Superior temporal gyrus (tissue), 1 donor: ENCODE measurements around the gene PSPC1.
"Not testable (repeated sequence)": the region's sequence is repeated elsewhere in the genome, so short reads cannot be mapped to it uniquely, and the experiment has no call there.

Experiments
- DNase-seq: peaks from one replicate; pipeline ENCODE4 v3.0.0-alpha.2; 2016; ENCODE audit errors: extremely low spot score

PSPC1 gene, protein sequence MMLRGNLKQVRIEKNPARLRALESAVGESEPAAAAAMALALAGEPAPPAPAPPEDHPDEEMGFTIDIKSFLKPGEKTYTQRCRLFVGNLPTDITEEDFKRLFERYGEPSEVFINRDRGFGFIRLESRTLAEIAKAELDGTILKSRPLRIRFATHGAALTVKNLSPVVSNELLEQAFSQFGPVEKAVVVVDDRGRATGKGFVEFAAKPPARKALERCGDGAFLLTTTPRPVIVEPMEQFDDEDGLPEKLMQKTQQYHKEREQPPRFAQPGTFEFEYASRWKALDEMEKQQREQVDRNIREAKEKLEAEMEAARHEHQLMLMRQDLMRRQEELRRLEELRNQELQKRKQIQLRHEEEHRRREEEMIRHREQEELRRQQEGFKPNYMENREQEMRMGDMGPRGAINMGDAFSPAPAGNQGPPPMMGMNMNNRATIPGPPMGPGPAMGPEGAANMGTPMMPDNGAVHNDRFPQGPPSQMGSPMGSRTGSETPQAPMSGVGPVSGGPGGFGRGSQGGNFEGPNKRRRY

DNA sequence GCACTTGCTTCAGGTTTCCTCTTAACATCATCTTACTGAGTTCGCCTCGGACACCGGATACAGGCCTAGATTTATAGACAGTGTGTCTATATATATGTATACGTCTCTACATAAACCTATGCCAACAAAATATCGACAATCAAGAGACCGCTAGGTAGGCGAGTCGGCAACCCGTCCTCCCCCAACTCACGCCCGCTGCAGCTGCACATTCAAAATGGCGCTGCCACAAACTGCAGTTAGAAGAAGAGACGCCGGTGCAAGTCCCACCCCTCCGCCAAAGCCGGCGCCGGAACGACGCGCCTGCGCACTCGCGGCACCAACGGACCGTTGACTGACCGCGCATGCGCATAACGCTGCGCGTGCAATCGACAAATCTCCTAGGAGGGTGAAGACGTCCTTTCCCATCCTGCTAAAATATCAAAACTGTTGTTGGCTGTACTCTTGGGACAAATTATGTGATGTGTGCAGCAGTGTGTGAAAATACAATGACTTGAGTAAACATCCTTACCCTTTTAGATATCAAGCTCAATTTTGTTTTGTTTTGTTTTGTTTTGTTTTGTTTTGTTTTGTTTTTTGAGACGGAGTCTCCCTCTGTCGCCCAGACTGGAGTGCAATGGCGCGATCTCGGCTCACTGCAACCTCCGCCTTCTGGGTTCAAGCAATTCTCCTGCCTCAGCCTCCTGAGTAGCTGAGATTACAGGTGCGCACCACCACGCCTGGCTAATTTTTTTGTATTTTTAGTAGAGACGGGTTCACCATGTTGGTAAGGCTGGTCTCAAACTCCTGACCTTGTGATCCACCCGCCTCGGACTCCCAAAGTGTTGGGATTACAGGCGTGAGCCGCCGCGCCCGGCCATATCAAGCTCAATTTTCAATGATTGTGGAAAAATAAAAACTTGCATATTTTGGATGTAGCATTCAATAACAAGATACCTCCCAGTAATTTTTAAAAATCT lies at the start of gene PSPC1:
Gene PSPC1, minus strand, starts transcription at position 219 of the 956 bp plus-strand sequence. Its CDS starts 188 bp downstream, at position 31.
- peak; percentile 97 for DNase-seq

DNA sequence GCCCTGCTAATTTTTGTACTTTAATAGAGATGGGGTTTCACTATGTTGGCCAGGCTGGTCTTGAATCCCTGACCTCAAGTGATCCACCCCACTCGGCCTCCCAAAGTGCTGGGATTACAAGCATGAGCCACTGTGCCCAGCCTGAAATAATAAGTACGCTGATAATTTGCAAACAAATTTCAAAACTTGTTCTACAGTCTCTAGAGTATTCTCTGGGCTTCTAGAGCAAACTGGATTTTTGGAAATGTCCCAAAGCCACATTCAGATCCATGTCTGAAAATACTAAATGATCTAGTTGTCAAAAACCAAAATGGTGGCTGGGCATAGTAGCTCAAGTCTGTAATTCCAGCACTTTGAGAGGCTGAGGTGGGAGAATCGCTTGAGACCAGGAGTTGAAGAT lies 39.9 kb upstream of the PSPC1 start:
- no peak for DNase-seq

DNA sequence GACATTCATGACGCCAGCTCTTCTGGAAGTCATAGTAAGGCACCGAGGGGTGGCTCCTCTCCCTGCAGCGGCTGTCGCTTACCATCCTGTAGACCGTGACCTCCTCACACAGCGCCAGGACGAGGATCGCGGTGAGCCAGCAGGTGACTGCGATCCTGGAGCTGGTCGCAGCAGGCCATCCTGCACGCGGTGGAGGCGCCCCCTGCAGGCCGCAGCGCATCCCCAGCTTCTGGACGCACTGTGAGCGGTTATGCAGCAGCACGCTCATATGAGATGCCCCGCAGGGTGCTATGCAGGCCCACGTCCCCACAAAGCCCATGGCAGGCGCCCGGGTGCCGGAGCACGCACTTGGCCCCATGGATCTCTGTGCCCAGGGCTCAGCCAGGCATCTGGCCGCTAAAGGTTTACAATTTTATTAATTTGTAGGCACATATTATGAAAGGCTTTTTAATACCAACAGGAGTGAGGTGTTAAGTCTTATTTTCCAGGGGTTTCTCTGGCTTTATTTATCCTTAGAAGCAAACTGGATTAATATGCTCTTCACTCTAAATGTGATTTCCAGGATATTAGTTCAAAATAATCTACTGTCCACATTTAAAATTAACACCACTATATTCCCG lies 35.6 kb upstream of the PSPC1 start:
- no peak for DNase-seq

DNA sequence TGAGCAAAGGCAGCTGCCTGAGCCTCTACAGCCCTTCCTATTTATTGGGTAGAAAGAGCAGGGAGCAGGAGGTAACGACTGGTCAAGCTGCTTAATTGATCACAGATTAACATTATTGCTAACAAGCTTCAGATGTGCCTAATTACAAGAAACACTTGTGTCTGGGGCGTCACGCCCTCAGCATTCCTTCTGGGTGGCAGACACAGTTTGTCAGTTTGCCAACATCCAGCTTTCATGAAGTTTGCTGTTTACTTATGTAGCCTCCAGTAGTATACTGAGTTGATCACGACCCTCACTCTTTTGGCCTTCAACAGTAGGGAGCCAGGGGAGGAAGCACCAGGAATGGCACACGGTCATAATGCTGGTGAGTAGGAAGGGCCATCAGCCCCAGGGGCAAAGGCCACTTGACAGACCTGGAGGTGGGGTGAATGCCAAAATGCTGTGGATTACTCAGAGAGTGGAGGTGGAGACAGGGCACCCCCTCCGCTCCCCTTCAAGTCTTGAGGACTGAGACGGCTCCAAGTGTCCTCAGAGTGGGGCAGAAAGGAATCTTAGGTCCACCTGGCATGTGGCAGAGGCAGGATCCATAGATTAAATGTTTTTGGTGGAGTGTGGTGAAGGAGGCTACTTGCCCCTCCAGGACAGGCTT lies 34.9 kb upstream of the PSPC1 start:
- no peak for DNase-seq

DNA sequence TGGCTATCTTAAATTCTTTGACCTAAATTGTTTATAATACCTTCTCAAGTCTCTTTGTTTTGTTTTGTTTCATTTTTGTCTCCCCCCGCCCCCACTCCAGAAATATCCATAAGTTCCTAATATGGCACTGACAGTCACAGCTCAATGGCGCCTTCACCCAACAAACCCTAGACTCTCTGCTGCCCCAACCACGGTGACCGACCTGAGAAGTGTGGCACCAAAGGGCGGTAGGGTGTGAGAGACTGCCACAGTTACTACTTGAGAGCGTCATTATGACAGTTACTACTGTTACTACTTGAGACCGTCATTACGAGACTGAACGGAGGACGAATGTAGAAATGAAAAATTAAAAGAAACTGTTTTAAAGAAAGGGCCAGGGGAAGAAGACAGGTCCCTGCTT lies 34.4 kb upstream of the PSPC1 start:
- no peak for DNase-seq

DNA sequence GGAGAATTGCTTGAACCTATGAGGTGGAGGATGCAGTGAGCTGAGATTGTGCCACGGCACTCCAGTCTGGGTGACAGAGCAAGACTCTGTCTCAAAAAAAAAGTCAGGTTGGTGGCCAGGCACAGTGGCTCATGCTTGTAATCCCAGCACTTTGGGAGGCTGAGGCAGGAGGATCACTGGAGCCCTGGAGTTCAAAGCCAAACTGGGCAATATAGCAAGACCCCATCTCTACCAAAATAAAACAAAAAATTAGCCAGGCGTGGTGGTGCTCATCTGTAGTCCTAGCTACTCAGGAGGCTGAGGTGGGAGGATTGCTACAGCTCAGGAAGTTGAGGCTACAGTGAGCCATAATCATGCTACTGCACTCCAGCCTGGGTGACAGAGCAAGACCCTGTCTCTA lies 33.1 kb upstream of the PSPC1 start:
- not testable (repeated sequence) for DNase-seq

DNA sequence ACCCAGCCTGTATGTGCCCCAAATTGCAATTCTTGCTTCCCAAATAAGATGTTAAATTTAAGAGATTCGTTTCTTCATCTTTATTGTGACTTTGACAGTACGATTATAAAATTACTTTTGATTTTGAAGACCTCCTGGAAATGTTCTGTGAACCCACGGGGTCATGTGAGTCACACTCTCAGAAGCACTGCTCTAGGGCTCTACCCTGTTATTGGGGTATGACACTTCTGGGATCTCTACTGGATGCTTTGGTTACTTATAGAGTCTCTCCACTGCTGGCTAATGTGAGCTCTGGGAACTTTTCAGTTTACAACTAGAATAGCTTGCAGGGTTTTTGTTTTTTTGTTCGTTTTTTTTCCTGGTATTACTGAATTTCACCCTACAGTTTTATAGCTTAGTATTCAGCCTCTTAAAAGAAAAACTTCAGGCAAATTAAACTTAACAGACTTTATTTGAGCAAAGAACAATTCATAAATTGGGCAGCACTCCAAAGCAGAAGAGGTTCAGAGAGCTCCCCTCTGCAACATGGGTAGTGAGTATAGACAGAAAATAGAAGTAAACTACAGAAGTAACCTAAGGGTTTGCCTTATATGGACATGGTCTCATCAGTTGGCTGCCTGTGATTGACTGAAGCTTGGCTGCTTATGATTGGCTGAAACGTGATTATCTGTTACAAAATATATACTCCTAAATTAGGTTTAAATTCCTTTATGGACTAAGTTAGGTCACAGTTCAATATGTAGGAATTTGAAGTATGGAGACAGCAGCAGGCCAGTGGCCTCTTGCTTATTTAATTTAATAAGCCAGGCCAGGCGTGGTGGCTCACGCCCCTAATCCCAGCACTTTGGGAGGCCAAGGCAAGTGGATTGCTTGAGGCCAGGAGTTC lies 28.5 kb upstream of the PSPC1 start:
- DNase-seq, result no peak

DNA sequence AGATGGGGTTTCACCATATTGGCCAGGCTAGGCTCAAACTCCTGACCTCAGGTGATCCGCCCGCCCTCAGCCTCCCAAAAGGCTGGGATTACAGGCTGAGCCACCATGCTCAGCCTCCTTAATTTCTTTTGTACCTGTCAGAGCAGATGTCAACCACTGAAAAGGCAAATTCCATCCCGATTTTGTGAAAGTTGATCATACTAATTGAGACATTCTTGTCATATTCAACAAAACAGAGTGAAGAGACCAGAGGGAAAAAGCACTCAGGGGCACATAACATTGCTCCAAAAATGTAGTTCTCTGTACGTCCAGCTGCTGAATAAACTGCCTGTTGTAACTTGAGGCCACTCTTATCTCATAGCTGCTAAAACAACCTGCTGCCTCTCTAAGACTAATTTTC lies 27.4 kb upstream of the PSPC1 start:
- no peak for DNase-seq

DNA sequence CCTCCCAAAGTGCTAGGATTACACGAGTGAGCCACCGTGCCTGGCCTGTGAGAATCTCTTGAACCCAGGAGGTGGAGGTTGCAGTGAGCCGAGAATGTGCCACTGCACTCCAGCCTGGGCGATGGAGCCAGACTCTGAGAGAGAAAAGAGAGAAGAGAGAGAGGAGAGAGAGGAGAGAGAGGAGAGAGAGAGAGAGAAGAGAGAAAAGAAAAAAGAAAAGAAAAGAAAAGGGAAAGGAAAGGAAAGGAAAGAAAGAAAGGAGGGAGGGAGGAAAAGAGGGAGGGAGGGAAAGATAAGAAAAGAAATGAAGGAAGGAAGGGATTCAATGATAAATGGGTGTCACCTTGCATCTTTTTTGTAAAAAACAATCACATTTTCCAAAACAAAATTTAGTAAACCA lies 23.0 kb upstream of the PSPC1 start:
- no peak for DNase-seq

DNA sequence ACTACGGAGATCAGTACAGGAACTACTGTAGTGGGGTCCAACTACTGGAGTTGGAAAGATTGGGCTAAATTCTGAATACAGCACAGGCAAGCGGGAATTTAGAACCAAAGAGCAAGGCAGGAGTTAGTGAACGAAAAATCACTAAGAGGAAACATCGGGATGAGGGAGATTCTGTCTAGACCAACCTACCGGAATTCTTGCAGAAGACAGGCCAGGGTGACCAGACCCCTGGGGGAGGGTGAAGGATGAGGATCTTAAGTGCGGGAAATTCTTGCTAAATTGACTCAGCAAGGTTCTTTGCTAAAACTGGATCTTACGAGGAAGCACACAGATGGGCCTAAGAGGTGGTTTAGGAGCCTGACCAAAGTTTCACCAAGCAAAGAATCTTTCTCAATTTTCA lies 13.2 kb upstream of the PSPC1 start:
- no peak for DNase-seq

DNA sequence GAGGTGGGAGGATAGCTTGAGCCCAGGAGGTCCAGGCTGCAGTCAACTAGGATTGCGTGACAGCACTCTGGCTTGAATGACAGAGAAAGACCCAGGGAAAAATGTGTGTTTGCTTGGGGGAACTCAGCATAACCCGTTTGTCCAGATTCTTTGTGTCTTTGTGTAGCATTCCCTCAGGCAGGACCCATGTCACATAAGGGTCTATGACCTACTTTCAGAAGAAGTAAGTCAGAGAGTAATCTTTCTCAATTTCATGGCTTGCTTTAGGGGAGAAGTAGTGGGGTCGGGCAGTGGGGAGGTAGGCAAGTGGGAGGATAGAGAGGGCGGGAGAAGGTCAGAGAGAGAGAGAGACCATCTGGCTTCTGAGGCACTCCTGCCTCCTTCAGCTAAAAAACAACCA lies 11.9 kb upstream of the PSPC1 start:
- DNase-seq, result no peak

DNA sequence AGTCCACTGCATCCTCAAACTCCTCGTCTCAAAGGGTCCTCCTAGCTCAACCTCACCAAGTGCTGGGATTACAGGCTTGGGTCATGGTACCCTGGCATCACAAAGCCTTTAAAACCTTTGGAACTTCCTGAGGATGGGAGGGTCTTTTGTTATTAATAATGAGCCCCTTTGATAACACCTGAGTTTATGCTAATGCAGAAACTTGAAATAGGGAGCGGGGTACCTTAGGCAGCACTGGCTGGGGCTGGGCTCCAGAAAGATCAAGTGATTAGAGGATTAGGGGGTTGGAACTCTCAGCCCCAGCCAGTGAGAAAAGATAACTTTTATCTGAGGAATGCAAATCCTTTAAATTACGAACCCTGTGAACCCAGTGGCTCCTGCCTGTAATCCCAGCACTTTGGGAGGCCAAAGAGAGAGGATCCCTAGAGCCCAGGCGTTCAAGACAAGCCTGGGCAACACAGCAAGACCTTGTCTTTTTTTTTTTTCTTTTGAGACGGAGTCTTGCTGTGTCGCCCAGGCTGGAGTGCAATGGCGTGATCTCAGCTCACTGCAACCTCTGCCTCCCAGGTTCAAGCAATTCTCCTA lies 9.3 kb upstream of the PSPC1 start:
- no peak for DNase-seq

DNA sequence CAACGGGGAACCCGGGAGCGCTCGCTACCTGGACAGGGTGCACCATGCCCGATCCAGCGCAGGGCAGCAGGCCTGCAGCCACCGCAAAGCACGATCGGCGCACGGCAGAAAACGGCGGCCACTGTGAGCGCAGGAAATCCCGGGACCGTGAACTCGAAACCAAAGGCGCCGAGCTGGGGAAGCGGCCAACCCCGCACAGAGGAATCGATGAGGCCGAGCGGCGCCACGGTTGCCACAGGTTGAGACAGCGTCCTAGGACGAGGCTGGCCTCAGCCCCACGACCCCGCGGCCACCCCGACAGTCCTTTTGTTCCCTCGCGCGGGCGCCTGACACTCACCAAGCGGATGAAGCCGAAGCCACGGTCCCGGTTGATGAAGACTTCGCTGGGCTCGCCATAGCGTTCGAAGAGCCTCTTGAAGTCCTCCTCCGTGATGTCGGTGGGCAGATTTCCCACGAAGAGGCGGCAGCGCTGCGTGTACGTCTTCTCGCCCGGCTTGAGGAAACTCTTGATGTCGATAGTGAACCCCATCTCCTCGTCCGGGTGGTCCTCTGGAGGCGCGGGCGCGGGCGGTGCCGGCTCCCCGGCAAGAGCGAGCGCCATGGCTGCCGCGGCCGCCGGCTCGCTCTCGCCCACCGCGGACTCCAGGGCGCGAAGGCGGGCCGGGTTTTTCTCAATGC lies 557 bp downstream of the PSPC1 start:
- peak; percentile 44 for DNase-seq

DNA sequence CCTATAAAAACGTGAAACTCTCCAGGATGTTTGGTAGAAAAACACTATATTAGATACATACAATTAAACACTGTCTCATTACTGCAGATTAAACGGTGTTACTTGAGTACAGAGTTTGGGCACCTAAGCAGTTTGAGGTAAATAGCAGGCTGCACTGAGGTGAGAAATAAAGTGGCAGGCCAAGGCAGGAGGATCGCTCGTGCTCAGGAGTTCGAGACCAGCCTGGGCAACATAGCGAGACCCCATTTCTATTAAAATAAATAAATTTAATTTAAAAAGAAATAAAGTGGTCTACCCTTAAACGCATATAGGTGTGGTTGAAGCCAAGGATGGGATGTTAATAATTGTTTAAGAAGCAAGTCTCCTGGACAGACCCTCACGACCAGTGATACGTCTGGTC lies 1.2 kb downstream of the PSPC1 start:
- DNase-seq, result no peak

DNA sequence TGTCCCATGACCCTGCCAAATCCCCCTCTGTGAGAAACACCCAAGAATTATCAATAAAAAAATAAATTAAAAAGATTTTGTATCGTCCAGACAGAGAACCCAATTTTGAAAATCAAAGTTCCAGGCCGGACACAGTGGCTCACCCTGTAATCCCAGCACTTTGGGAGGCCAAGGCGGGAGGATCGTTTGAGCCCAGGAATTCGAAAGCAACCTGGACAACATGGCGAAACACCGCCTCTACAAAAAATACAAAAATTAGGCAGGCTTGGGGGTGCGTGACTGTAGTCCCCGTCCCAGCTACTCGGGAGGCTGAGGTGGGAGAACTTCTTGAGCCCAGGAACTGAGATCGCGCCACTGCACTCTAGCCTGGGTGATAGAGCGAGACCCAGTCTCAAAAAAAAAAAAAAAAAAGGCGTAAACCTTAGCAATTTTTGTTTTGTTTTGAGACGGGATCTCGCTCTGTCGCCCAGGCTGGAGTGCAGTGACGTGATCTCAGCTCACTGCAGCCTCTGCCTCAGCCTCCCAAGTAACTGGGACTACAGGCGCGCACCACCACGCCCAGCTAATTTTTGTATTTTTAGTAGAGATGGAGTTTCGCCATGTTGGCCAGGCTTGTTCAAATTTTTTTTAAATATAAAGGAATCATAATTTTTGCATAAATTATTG lies 1.9 kb downstream of the PSPC1 start:
- not testable (repeated sequence) for DNase-seq

DNA sequence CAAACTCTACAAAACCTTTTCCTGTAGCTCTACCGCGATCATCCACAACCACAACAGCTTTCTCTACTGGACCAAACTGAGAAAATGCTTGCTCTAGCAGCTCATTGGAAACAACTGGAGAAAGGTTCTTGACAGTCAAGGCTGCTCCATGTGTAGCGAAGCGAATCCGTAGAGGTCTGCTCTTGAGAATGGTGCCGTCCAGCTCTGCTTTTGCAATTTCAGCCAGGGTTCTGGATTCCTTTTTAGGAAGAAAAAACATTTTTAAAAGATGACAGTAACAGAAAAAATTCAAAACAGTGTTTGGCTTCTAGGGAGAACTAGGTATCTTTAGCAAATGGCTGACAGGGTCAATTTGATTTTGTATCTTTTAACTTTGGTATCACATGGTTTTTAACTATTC lies 10.4 kb downstream of the PSPC1 start:
- DNase-seq, result no peak

DNA sequence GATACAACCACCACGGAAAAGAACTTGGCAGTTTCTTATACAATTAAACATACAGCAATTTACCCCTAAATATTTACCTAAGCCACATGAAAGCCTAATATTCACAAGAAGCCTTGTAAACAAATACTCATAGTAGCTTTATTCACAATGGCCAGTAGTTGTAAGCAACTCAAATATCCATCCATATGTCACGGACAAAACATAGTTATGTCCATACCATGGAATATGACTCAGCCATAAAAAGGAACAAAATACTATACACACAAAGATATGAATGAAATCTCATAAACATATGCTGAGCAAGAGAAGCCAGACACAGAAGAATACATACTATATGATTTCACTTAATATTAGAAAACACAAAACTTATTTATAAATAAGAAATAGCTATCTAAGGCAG lies 12.9 kb downstream of the PSPC1 start:
- no peak for DNase-seq

DNA sequence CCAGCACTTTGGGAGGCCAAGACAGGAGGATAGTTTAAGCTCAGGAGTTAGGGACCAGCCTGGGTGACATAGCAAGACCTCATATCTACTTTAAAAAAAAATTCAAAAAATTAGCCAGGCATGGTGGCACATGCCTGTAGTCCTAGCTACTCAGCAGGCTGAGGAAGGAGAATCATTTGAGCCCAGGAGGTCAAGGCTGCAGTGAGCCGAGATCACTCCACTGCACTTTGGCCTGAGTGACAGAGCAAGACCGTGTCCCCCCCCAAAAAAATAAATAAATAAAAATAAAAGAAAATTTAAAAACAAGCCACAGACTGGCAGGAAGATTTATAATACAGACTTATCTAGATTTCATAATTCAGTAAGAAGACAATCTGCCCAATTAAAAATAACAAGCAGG lies 14.8 kb downstream of the PSPC1 start:
- no peak for DNase-seq

DNA sequence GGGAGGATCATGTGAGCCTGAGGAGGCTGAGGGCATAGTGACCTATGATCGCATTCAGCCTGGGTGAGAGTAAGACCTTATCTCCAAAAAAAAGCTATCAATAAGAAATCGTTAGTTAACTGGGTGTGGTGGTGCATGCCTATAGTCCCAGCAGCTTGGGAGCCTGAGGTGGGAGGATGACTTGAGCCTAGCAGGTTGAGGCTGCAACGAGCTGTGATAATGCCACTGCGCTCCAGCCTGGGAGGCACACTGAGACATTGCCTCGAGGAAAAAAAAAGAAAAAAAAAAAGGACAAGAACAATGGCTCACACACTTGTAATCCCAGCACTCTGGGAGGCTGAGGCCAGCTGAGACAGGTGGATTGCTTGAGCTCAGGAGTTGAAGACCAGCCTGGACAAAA lies 16.2 kb downstream of the PSPC1 start:
- DNase-seq, result no peak
